H9 (cell line): ENCODE data around the gene FBXO31. TPM values are rescaled to one million over a fixed set of nuclear protein-coding genes. Genes with fewer than 3 reads are reported as not detected.

Experiments
- DNase-seq: peaks from one replicate; pipeline ENCODE4 v3.0.0-alpha.2; 2017
- H2AFZ ChIP-seq: one replicate; pipeline ENCODE4 v1.6.1; 2013; ENCODE audit warnings: mild to moderate bottlenecking, low read length, control low read depth, moderate library complexity
- H2AK5ac ChIP-seq: 2 replicates; pipeline ENCODE4 v1.6.1; 2013; ENCODE audit warnings: low read length, control low read depth, mixed read lengths; ENCODE audit not compliant: insufficient read length
- H2BK120ac ChIP-seq: one replicate; pipeline ENCODE4 v1.6.1; 2013; ENCODE audit warnings: low read depth, mild to moderate bottlenecking, low read length, control low read depth, inconsistent platforms; ENCODE audit not compliant: poor library complexity, severe bottlenecking
- H2BK12ac ChIP-seq: 2 replicates; pipeline ENCODE4 v1.6.1; 2013; ENCODE audit warnings: low read length, control low read depth, mixed read lengths, low read depth; ENCODE audit not compliant: insufficient read length
- H2BK15ac ChIP-seq: 2 replicates; pipeline ENCODE4 v1.6.1; 2013; ENCODE audit warnings: low read depth, low read length, control low read depth
- H2BK20ac ChIP-seq: one replicate; pipeline ENCODE4 v1.6.1; 2013; ENCODE audit warnings: low read depth, mild to moderate bottlenecking, low read length, control low read depth, inconsistent platforms; ENCODE audit not compliant: poor library complexity, severe bottlenecking
- H2BK5ac ChIP-seq: 2 replicates; pipeline ENCODE4 v1.6.1; 2013; ENCODE audit warnings: low read length, control low read depth, mixed read lengths; ENCODE audit not compliant: insufficient read length
- H3K14ac ChIP-seq: 2 replicates; pipeline ENCODE4 v1.6.1; 2013; ENCODE audit warnings: low read length, control low read depth; ENCODE audit not compliant: insufficient read depth
- H3K18ac ChIP-seq: 2 replicates; pipeline ENCODE4 v1.6.1; 2013; ENCODE audit warnings: low read depth, mild to moderate bottlenecking, mixed read lengths, low read length, control low read depth; ENCODE audit not compliant: insufficient read length
- H3K23ac ChIP-seq: 2 replicates; pipeline ENCODE4 v1.6.1; 2013; ENCODE audit warnings: low read length, control low read depth, mixed read lengths, low read depth; ENCODE audit not compliant: insufficient read length
- H3K23me2 ChIP-seq: 2 replicates; pipeline ENCODE4 v1.6.1; 2013; ENCODE audit warnings: low read depth, mild to moderate bottlenecking, mixed read lengths, low read length, control low read depth; ENCODE audit not compliant: insufficient read length, poor library complexity, severe bottlenecking
- H3K27ac ChIP-seq: 2 replicates; pipeline ENCODE4 v1.5.1; 2013; ENCODE audit warnings: low read length, control low read depth, mixed read lengths, low read depth; ENCODE audit not compliant: insufficient read length
- H3K27me3 ChIP-seq: 2 replicates; pipeline ENCODE4 v1.6.1; 2013; ENCODE audit warnings: low read length, control low read depth, inconsistent platforms; ENCODE audit not compliant: insufficient read depth
- H3K4ac ChIP-seq: 2 replicates; pipeline ENCODE4 v1.6.1; 2013; ENCODE audit warnings: low read depth, mild to moderate bottlenecking, control low read depth, inconsistent platforms, low read length, moderate library complexity
- H3K4me1 ChIP-seq: 2 replicates; pipeline ENCODE4 v1.6.1; 2013; ENCODE audit warnings: low read length, control low read depth, inconsistent platforms; ENCODE audit not compliant: insufficient read depth
- H3K4me2 ChIP-seq: 2 replicates; pipeline ENCODE4 v1.6.1; 2013; ENCODE audit warnings: low read length, control low read depth, mixed read lengths; ENCODE audit not compliant: insufficient read length, insufficient read depth
- H3K56ac ChIP-seq: 2 replicates; pipeline ENCODE4 v1.6.1; 2013; ENCODE audit warnings: low read depth, mild to moderate bottlenecking, mixed read lengths, low read length, control low read depth; ENCODE audit not compliant: insufficient read length
- H3K79me1 ChIP-seq: 2 replicates; pipeline ENCODE4 v1.6.1; 2013; ENCODE audit warnings: low read depth, mild to moderate bottlenecking, moderate library complexity, low read length, control low read depth, inconsistent platforms; ENCODE audit not compliant: insufficient read depth, poor library complexity, severe bottlenecking
- H3K79me2 ChIP-seq: 2 replicates; pipeline ENCODE4 v1.6.1; 2013; ENCODE audit warnings: low read length, control low read depth, inconsistent platforms; ENCODE audit not compliant: insufficient read depth
- H3K9ac ChIP-seq: 2 replicates; pipeline ENCODE4 v1.6.1; 2013; ENCODE audit warnings: low read length, control low read depth, mixed read lengths; ENCODE audit not compliant: insufficient read length; ENCODE audit errors: extremely low read depth
- H3K9me3 ChIP-seq: one replicate; pipeline ENCODE4 v1.6.1; 2013; ENCODE audit warnings: low read depth, low read length, inconsistent platforms; ENCODE audit not compliant: control insufficient read depth
- H3T11ph ChIP-seq: one replicate; pipeline ENCODE4 v1.6.1; 2013; ENCODE audit warnings: mild to moderate bottlenecking, low read length, control low read depth, inconsistent platforms
- H4K20me1 ChIP-seq: one replicate; pipeline ENCODE4 v1.6.1; 2013; ENCODE audit not compliant: control insufficient read depth, insufficient read length, insufficient read depth
- H4K5ac ChIP-seq: 2 replicates; pipeline ENCODE4 v1.6.1; 2013; ENCODE audit warnings: low read depth, mild to moderate bottlenecking, mixed read lengths, low read length, control low read depth; ENCODE audit not compliant: insufficient read length
- H4K8ac ChIP-seq: replicated peaks from 2 replicates; pipeline ENCODE4 v1.6.1; 2013; ENCODE audit warnings: low read length, control low read depth, mixed read lengths, low read depth; ENCODE audit not compliant: insufficient read length
- H4K91ac ChIP-seq: 2 replicates; pipeline ENCODE4 v1.6.1; 2013; ENCODE audit warnings: low read depth, mild to moderate bottlenecking, moderate library complexity, mixed read lengths, low read length, control low read depth; ENCODE audit not compliant: insufficient read length
- H3K27ac Mint-ChIP-seq, 3 experiments: 2 replicates in 2 of 3; 3 replicates in 1 of 3; pipeline ENCODE4 v1.8.0; 2020 to 2021; ENCODE audit warnings: mixed read lengths in 3 of 3, mild to moderate bottlenecking in 1 of 3, moderate library complexity in 1 of 3
- H3K27me3 Mint-ChIP-seq: 2 replicates; pipeline ENCODE4 v1.8.0; 2021; ENCODE audit warnings: low read depth, mild to moderate bottlenecking, moderate library complexity, mixed read lengths
- H3K36me3 Mint-ChIP-seq, 3 experiments: 2 replicates in 2 of 3; 3 replicates in 1 of 3; pipeline ENCODE4 v1.8.0; 2020 to 2021; ENCODE audit warnings: low read depth in 3 of 3, mixed read lengths in 3 of 3; ENCODE audit not compliant: insufficient read depth in 1 of 3
- H3K4me1 Mint-ChIP-seq, 2 experiments: 2 replicates each; pipeline ENCODE4 v1.8.0; 2020; ENCODE audit warnings: mixed read lengths in 2 of 2
- H3K4me3 Mint-ChIP-seq, 2 experiments: 2 replicates in 1 of 2; 3 replicates in 1 of 2; pipeline ENCODE4 v1.8.0; 2020 to 2021; ENCODE audit warnings: mild to moderate bottlenecking in 2 of 2, mixed read lengths in 2 of 2, moderate library complexity in 1 of 2
- H3K9me3 Mint-ChIP-seq, 2 experiments: 2 replicates in 1 of 2; 3 replicates in 1 of 2; pipeline ENCODE4 v1.8.0; 2020; ENCODE audit warnings: mild to moderate bottlenecking in 2 of 2, mixed read lengths in 2 of 2, moderate library complexity in 1 of 2
- CTCF ChIP-seq: fragments of 200-600 bp; sonication (generic); conservative IDR thresholded peaks from 3 replicates; pipeline ENCODE4 v1.8.0; 2021; ENCODE audit warnings: antibody characterized with exemption, mild to moderate bottlenecking
- WGBS: extraction: QIAGEN DNeasy Blood & Tissue Kit; methylation state at CpG from one replicate; pipeline ENCODE4 v1.1.7; 2013; ENCODE audit warnings: missing lambda C conversion rate, low lambda C conversion rate, mixed read lengths; ENCODE audit not compliant: insufficient read length; ENCODE audit errors: extremely low coverage; 5-methylcytosine and 5-hydroxymethylcytosine counted together
- total RNA-seq: library from RNA; stranded (reverse); gene quantifications from 2 replicates; pipeline ENCODE4 v1.2.1, GENCODE V29; 2021

Gene FBXO31
- total RNA-seq, 1 experiment from 2014 or later = 24.2 TPM

GRCh38 chr16:87305505-87306391, 77.8 kb downstream of the FBXO31 start:
- Histone ChIP-seq H3K4me1 (no peaks in the 10 kb centered on the region), H2BK15ac (no peak overlapping the region), H3K9ac (no peak overlapping the region), H4K20me1 (no peaks in the 10 kb centered on the region), H3K23me2 (no peaks in the 10 kb centered on the region), H3K27me3 (no peaks in the 10 kb centered on the region), H4K5ac (no peak overlapping the region), H3K18ac (peak overlapping the region; percentile 27), H2AK5ac (no peak overlapping the region), H4K91ac (no peak overlapping the region), H3K79me1 (no peaks in the 10 kb centered on the region), H2BK12ac (no peak overlapping the region), H2BK5ac (no peak overlapping the region), H3K23ac (no peak overlapping the region), H2AFZ (no peak overlapping the region), H3K56ac (no peak overlapping the region), H3T11ph (no peak overlapping the region), H3K4me2 (no peak overlapping the region), H3K14ac (peak overlapping the region; percentile 23; the same call in 1 of the 2 replicates), H4K8ac (no peak overlapping the region), H3K27ac (no peak overlapping the region), H3K9me3 (no peaks in the 10 kb centered on the region), H2BK20ac (peak overlapping the region; percentile 83), H2BK120ac (no peak overlapping the region), H3K79me2 (no peaks in the 10 kb centered on the region), H3K4ac (no peak overlapping the region)
- peaks cover 5 to 7% of the 10 kb centered on the region in 2 experiments; a peak in 4 of 5 replicates for H3K9me3 Mint-ChIP-seq
- no peak overlapping the region for H3K4me3 Mint-ChIP-seq
- peak; percentile 50 for TF ChIP-seq CTCF
- no peaks in the 10 kb centered on the region; the same call in 1 of the 2 replicates for H3K27me3 Mint-ChIP-seq
- WGBS = no CpG with 5 or more reads among the region's 30 CpGs
- peaks cover 3 to 7% (median 4%) of the 10 kb centered on the region in 3 experiments; a peak in 4 of 7 replicates for H3K36me3 Mint-ChIP-seq
- no peak overlapping the region for H3K27ac Mint-ChIP-seq
- H3K4me1 Mint-ChIP-seq = peaks cover 15 to 17% of the 10 kb centered on the region in 2 experiments
- peak; percentile 77 for DNase-seq
